OCI-LY7 (cell line): ENCODE data around the gene KAZN.

Experiments
- EZH2phosphoT487 ChIP-seq: fragments of 200-600 bp; sonication (generic); IDR thresholded peaks from 2 replicates; pipeline ENCODE4 v1.6.1; 2018; ENCODE audit warnings: low read depth, borderline replicate concordance, mild to moderate bottlenecking, mixed run types, antibody characterized with exemption, low read length, moderate library complexity, mixed read lengths
- TF ChIP-seq, protein P1 (sequence below): fragments of 200-600 bp; sonication (generic); conservative IDR thresholded peaks from 2 replicates; pipeline ENCODE4 v1.5.1; 2014; ENCODE audit warnings: mild to moderate bottlenecking, antibody characterized with exemption, low read length, moderate library complexity, mixed read lengths

DNA sequence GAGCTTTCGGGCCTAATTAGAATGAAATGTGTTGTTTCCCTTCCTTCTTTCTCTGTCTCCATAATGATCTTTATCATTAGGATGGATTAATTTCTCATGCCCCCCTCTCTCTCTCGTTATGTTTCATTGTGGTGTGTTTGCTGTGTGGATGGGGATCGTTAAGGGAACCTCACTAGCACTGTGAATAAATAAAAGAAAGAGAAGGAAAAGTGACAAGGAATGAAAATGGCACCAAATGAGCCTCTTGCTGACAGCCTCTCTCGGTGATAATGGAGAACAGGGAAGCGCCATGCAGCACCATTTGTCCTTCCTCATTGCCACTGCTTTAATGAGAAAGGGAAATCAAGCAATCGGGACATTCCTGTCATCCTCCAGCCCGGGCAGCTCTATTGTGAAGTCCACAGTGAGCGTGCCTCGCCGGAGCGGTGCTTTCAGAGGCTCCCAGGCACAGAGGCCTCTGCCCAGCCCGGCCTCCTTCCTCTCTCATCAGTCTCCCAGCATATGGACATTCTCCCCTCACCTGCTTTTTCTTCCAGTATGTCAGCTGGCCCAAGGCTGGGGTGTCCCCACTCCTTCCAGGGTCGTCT lies 289.4 kb downstream of the KAZN start:
- TF ChIP-seq, protein P1, sequence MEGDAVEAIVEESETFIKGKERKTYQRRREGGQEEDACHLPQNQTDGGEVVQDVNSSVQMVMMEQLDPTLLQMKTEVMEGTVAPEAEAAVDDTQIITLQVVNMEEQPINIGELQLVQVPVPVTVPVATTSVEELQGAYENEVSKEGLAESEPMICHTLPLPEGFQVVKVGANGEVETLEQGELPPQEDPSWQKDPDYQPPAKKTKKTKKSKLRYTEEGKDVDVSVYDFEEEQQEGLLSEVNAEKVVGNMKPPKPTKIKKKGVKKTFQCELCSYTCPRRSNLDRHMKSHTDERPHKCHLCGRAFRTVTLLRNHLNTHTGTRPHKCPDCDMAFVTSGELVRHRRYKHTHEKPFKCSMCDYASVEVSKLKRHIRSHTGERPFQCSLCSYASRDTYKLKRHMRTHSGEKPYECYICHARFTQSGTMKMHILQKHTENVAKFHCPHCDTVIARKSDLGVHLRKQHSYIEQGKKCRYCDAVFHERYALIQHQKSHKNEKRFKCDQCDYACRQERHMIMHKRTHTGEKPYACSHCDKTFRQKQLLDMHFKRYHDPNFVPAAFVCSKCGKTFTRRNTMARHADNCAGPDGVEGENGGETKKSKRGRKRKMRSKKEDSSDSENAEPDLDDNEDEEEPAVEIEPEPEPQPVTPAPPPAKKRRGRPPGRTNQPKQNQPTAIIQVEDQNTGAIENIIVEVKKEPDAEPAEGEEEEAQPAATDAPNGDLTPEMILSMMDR: no peak
- TF ChIP-seq EZH2phosphoT487: no peak
